GM10847 (cell line): ENCODE measurements around the gene VPS8.

Experiments used
- POLR2A ChIP-seq: IDR thresholded peaks from 2 replicates; pipeline ENCODE4 v1.6.1; 2011; ENCODE audit not compliant: insufficient read length; ENCODE audit errors: extremely low read depth

VPS8 gene

GRCh38 chr3:184800349-184800930 lies 11.5 kb upstream of the VPS8 start:
- TF ChIP-seq POLR2A = no peak

- TF ChIP-seq POLR2A = no peak
Observed at GRCh38 chr3:184801241-184801785, 10.7 kb upstream of the VPS8 start.

- no peak for TF ChIP-seq POLR2A
Observed at GRCh38 chr3:184802150-184802549, 9.8 kb upstream of the VPS8 start.

- no peak for TF ChIP-seq POLR2A
Observed at GRCh38 chr3:184804801-184805200, 7.2 kb upstream of the VPS8 start.

- TF ChIP-seq POLR2A = no peak
Observed at GRCh38 chr3:184805351-184806038, 6.5 kb upstream of the VPS8 start.

DNA sequence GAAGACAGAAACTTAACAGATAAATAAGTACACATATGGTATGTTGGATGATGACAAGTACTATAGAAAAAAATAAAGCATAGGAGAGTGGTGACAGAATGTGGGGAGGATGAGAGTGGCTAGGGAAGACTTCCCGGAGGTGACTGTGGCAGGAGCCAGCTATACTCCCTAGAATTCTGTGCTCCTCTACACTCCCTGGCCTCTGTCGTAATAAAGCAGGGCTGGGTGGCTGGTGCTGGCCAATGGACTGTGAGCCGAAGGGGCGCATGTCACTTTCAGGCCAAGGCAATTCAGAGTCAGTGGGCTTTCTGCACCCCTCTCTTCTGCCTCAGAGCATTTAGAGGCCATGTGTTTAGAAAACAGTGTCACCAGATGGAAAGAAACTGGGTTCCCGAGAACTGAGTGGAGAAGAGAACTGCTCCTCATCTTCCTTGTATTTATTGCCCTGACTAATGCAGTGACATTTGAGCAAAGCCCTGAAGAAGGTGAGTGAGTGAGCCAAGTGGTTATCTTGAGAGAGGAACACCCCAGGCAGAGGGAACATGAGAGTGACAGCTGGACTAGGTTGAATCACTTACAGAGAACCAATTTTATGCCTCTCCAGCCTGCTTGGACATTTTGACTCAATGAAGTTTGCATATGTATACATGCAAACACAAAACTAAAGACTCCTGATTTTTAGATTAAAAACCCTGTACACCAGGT lies 5.2 kb upstream of the VPS8 start:
- TF ChIP-seq POLR2A = no peak

GRCh38 chr3:184807549-184807948 lies 4.4 kb upstream of the VPS8 start:
- TF ChIP-seq POLR2A = no peak

- no peak for TF ChIP-seq POLR2A
Observed at GRCh38 chr3:184808021-184808420, 3.9 kb upstream of the VPS8 start.

DNA sequence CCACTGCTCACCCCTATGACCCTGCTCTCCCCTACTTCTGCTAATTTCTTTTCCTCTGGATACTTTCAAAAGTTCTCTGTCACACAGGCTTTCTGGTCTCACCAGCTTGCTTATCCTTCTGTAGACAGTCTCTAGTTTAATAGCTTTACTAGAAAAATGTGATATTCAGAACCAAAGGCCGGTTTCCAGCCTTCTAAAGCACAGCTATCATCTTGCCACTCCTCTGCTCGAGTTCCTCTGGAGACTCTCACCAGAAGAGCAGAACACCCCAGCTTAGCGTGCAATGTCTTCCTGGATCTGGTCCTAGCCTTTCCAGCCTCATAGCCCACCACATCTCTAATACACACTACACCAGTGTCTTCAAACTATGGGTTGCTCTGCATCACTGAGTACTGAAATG lies 1.8 kb upstream of the VPS8 start:
- no peak for TF ChIP-seq POLR2A

- no peak for TF ChIP-seq POLR2A
Observed at GRCh38 chr3:184811034-184811433, 932 bp upstream of the VPS8 start.

DNA sequence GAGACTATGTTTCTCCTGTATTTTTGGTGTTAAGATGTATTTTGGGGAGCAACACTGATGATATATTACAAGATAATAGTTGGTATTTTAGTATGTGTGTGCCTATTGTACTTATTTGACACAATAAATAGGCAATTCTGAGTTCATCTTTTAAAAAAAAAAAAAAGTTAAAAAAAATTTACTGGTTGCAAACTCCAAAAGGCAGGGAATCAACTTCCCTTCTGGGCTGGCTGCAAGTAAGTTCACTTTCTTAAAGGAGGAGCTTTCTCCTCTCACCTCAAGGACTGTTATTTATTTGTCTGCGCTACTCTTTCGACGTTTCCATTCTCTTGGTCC lies 335 bp upstream of the VPS8 start:
- TF ChIP-seq POLR2A = no peak

DNA sequence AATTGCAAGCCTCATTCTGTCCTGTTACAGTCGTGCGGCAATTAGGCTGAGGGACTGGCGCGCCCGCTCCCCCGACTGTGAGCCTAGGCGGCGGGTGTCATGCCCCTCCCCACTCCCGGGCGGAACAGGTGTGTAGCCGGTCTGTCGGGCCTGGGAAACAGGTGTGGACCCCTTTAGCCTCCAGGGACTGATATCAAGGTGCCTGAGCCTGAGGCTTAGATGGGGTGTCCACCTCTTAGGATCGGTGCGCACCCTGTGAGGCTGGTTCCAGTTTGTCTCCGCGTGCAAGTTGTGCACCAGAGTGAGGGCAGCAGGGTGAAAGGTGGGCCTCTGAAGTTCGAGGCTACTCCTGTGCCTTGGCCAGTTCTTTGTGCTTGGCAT lies 686 bp downstream of the VPS8 start:
- TF ChIP-seq POLR2A = no peak

DNA sequence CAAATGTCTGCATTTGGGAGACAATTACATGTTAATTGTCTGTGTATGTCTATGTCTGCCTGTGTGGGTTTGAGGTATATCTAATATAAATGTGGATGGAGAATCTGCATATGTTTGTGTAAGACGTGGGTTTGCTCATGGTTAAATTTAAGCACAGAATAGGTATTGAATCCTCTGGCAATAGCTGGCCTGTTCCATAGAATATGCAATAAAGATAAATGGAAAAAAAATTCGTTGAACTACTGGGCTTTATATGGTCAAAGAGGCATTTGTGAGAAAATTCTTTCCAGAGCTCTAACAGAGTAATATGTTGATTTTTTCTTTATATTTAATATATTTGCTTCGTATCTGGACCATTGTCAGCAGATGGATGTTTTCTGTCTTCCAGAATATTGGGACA lies 1.4 kb downstream of the VPS8 start:
- TF ChIP-seq POLR2A = no peak

DNA sequence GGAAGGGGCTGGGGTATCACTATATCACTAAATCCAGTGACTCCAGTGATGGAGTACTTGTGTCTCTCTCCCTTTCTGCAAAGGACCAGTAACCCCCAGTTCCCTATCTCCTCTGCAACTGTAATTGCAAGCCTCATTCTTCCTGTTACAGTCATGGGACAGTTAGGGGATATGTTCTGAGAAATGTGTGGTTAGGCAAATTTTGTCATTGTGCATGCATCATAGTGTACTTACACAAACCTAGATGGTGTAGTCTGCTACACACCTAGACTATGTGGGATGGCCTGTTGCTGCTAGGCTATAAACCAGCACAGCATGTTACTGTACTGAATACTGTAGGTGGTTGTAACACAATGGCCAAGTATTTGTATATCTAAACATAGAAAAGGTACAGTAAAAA lies 2.2 kb downstream of the VPS8 start:
- no peak for TF ChIP-seq POLR2A

GRCh38 chr3:184815046-184815930 lies 3.3 kb downstream of the VPS8 start:
- TF ChIP-seq POLR2A = no peak
